Measurements from ENCODE around the gene MTHFD1.

Gene MTHFD1

GRCh38 chr14:64387782-64388532 lies at the start of gene MTHFD1:
MTHFD1 (plus strand) TSS chr14:64388353; CDS start chr14:64388428, 75 bp downstream.
- TF ChIP-seq CTCF (IDR thresholded peaks at IDR 0.05; ENCODE audit: insufficient read depth, low read depth, low read length, missing control alignments), result no peak
- peak; percentile 99 for DNase-seq (ENCODE audit: low read depth)
- peak within 1 kb of the TSS; percentile 85 for H3K4me3 ChIP-seq (ENCODE audit: low read depth, low read length)

- DNase-seq (ENCODE audit: low read depth), result peak; percentile 99
- TF ChIP-seq CTCF (IDR thresholded peaks at IDR 0.05; ENCODE audit: insufficient read depth, low read depth, low read length, missing control alignments), result no peak
- peak overlapping the region; percentile 88 for H3K4me3 ChIP-seq (ENCODE audit: low read depth, low read length)
These were observed 49.4 kb upstream of the MTHFD1 start for GRCh38 chr14:64338616-64339316.

GRCh38 chr14:64340560-64341196 lies 47.5 kb upstream of the MTHFD1 start:
- no peak for DNase-seq (ENCODE audit: low read depth)
- no peak for TF ChIP-seq CTCF (IDR thresholded peaks at IDR 0.05; ENCODE audit: insufficient read depth, low read depth, low read length, missing control alignments)
- H3K4me3 ChIP-seq (ENCODE audit: low read depth, low read length), result no peak overlapping the region

- no peak for DNase-seq (ENCODE audit: low read depth)
- TF ChIP-seq CTCF (IDR thresholded peaks at IDR 0.05; ENCODE audit: insufficient read depth, low read depth, low read length, missing control alignments), result no peak
- no peak overlapping the region for H3K4me3 ChIP-seq (ENCODE audit: low read depth, low read length)
These were observed 40.4 kb upstream of the MTHFD1 start for GRCh38 chr14:64347748-64348147.

- no peak for TF ChIP-seq CTCF (IDR thresholded peaks at IDR 0.05; ENCODE audit: insufficient read depth, low read depth, low read length, missing control alignments)
These were observed 38.2 kb upstream of the MTHFD1 start for GRCh38 chr14:64349741-64350490.

GRCh38 chr14:64363265-64363846 lies 24.8 kb upstream of the MTHFD1 start:
- TF ChIP-seq CTCF (IDR thresholded peaks at IDR 0.05; ENCODE audit: insufficient read depth, low read depth, low read length, missing control alignments), result no peak
- no peak for DNase-seq (ENCODE audit: low read depth)

More at GRCh38 chr14:64349741-64350490, 38.2 kb upstream of the MTHFD1 start:
- H3K4me3 ChIP-seq (ENCODE audit: low read depth, low read length), result no peak overlapping the region
- DNase-seq (ENCODE audit: low read depth), result no peak

More at GRCh38 chr14:64363265-64363846, 24.8 kb upstream of the MTHFD1 start:
- H3K4me3 ChIP-seq (ENCODE audit: low read depth, low read length), result no peak overlapping the region

Data from GM12865 (cell line).